Measurements from ENCODE around the gene JAKMIP2.

GRCh38 chr5:147616421-147616820, 166.1 kb downstream of the JAKMIP2 start:
- TF ChIP-seq, protein P1, sequence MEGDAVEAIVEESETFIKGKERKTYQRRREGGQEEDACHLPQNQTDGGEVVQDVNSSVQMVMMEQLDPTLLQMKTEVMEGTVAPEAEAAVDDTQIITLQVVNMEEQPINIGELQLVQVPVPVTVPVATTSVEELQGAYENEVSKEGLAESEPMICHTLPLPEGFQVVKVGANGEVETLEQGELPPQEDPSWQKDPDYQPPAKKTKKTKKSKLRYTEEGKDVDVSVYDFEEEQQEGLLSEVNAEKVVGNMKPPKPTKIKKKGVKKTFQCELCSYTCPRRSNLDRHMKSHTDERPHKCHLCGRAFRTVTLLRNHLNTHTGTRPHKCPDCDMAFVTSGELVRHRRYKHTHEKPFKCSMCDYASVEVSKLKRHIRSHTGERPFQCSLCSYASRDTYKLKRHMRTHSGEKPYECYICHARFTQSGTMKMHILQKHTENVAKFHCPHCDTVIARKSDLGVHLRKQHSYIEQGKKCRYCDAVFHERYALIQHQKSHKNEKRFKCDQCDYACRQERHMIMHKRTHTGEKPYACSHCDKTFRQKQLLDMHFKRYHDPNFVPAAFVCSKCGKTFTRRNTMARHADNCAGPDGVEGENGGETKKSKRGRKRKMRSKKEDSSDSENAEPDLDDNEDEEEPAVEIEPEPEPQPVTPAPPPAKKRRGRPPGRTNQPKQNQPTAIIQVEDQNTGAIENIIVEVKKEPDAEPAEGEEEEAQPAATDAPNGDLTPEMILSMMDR (IDR thresholded peaks at IDR 0.05): no peak
- TF ChIP-seq SIN3A (IDR thresholded peaks at IDR 0.05; ENCODE audit: borderline replicate concordance, insufficient read depth, low read depth, low read length): no peak

Data from Panc1 (cell line).